ENCODE results near the gene MARCHF2.
"Not testable (repeated sequence)": the region's sequence is repeated elsewhere in the genome, so short reads cannot be mapped to it uniquely, and the experiment has no call there.

Gene MARCHF2

DNA sequence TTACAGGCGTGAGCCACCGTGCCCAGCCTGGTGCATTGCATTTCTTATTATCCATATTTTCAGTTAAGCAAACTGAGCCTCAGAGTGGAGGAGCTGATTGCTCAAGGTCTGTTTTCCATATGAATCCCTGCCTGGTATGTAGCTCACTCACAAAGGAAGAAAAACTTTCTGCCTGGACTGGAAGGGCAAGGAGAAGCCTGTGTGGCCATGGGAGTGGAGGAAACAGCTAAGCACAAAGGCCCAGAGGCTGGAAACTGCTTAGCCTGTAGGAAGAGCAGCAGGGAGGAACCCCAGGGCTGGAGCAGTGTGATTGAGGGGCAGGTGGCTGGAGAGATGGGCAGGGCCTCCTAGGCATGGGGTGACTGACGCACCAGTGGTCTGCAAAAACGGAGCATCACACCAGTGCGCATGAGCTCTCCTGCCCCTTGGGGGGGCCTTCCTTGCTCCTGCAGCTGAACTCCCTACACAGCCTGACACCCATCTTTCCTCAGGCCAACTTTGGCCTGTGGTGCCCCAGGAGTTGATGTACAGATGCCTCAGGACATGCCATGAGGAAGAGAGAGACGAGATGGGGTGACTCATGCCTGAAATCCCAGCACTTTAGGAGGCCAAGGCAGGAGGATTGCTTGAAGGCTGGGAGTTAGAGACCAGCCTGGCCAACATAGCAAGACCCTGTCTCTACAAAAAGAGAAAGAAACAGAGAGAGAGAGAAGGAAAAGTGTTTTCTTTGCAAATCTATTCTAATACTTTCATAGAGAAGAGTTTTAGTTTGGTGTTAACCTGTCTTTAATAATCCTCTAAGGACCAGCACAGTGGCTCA is 28.8 kb downstream of the MARCHF2 start:
- TF ChIP-seq EZH2phosphoT487 (IDR thresholded peaks at IDR 0.05; ENCODE audit: low read depth), result no peak
- TF ChIP-seq, protein P1, sequence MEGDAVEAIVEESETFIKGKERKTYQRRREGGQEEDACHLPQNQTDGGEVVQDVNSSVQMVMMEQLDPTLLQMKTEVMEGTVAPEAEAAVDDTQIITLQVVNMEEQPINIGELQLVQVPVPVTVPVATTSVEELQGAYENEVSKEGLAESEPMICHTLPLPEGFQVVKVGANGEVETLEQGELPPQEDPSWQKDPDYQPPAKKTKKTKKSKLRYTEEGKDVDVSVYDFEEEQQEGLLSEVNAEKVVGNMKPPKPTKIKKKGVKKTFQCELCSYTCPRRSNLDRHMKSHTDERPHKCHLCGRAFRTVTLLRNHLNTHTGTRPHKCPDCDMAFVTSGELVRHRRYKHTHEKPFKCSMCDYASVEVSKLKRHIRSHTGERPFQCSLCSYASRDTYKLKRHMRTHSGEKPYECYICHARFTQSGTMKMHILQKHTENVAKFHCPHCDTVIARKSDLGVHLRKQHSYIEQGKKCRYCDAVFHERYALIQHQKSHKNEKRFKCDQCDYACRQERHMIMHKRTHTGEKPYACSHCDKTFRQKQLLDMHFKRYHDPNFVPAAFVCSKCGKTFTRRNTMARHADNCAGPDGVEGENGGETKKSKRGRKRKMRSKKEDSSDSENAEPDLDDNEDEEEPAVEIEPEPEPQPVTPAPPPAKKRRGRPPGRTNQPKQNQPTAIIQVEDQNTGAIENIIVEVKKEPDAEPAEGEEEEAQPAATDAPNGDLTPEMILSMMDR (IDR thresholded peaks at IDR 0.05; ENCODE audit: low read depth, low read length), result no peak
- Histone ChIP-seq H3K4me3 (ENCODE audit: low read length) (no peak overlapping the region), H4K20me1 (ENCODE audit: insufficient read depth, low read length) (peaks cover 16% of the 10 kb centered on the region), H3K4me1 (ENCODE audit: low read length) (peaks cover 10% of the 10 kb centered on the region), H3K36me3 (replicated peaks; ENCODE audit: low read depth, low read length) (peaks cover 10% of the 10 kb centered on the region), H3K27ac (ENCODE audit: low read length) (no peak overlapping the region), H2AFZ (ENCODE audit: low read depth, low read length) (no peak overlapping the region), H3K79me2 (ENCODE audit: low read length) (peaks cover 22% of the 10 kb centered on the region), H3K4me2 (ENCODE audit: low read length) (no peak overlapping the region), H3K9me3 (ENCODE audit: insufficient read depth, low read length) (no peaks in the 10 kb centered on the region), H3K27me3 (ENCODE audit: low read depth, low read length) (no peaks in the 10 kb centered on the region), H3K9ac (ENCODE audit: low read length) (no peak overlapping the region)

DNA sequence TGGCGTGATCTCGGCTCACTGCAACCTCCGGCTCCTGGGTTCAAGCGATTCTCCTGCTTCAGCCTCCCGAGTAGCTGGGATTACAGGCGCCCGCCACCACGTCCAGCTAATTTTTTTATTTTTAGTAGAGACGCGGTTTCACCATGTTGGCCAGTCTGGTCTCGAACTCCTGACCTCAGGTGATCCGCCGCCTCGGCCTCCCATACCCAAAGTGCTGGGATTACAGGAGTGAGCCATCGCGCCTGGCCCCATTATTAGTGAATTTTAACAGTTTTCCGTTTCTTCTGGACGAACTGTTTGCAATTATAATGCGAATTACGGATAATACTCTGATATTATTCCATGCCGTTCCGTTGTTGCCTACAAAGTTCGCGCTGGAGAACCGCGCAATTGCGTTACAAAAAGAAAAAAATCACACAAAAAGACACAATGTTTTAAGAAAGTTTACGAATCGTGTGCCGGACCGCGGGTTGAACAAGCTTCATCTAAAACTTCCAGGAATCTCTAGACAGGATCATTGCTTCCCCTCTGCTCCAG is 31.1 kb downstream of the MARCHF2 start:
- not testable (repeated sequence) for H3K27me3 ChIP-seq (ENCODE audit: low read depth, low read length); H3K9me3 ChIP-seq (ENCODE audit: insufficient read depth, low read length)
- peak overlapping the region; percentile 97 for H3K4me3 ChIP-seq (ENCODE audit: low read length)
- peak overlapping the region; percentile 98 for H2AFZ ChIP-seq (ENCODE audit: low read depth, low read length)
- H3K79me2 ChIP-seq (ENCODE audit: low read length), result peaks cover 45% of the 10 kb centered on the region
- H3K36me3 ChIP-seq (replicated peaks; ENCODE audit: low read depth, low read length), result peaks cover 20% of the 10 kb centered on the region
- H3K4me2 ChIP-seq (ENCODE audit: low read length), result peak overlapping the region; percentile 78
- peaks cover 32% of the 10 kb centered on the region for H3K4me1 ChIP-seq (ENCODE audit: low read length)
- peak overlapping the region; percentile 41; the same call in 1 of the 2 replicates for H3K27ac ChIP-seq (ENCODE audit: low read length)
- H3K9ac ChIP-seq (ENCODE audit: low read length), result peak overlapping the region; percentile 82
- H4K20me1 ChIP-seq (ENCODE audit: insufficient read depth, low read length), result peaks cover 38% of the 10 kb centered on the region

DNA sequence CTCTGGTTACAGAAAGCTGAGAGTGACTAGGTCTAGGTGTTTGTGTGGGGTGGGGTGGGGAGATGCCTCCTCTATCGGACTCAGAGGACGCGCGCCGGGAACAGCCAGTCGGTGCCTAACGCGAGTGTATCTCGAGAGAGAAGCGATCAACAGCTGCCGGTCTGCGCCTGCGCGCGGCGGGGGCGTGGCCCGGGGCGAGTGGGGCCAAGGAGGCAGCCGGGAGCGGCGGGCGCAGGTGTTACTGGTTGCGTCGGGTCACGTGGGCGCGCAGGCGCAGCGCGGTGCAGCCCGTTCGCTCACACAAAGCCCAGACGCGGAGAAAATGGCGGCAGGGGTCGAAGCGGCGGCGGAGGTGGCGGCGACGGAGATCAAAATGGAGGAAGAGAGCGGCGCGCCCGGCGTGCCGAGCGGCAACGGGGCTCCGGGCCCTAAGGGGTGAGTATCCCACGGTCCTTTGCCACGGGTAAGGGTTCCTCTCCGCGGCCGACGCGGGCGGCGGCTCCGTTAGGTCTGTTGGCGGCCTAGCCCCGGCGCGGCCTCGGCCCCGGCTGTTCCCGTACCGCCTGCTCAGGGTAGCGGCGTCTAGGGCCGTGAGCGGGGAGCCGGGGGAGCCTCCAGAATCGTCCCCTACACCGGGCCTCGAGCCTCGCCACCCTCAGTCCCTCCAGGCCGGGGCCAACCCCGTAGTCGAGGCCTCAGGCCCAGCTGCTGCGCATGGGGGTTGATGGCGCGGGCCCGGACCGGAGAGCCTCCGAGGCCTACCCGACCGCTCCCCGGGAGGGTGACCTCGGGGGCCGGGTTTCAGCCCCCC is 31.8 kb downstream of the MARCHF2 start, which contains the start of gene HNRNPM:
HNRNPM (plus strand) TSS at position 299 of the 811 bp plus-strand sequence; CDS start at position 323, 24 bp downstream.
- peak within 1 kb of the TSS; percentile 98 for H3K9ac ChIP-seq (ENCODE audit: low read length)
- peaks cover 36% of the 10 kb centered on the region for H3K4me1 ChIP-seq (ENCODE audit: low read length)
- H3K4me2 ChIP-seq (ENCODE audit: low read length), result peak within 1 kb of the TSS; percentile 97
- peak within 1 kb of the TSS; percentile 98 for H2AFZ ChIP-seq (ENCODE audit: low read depth, low read length)
- peak within 1 kb of the TSS; percentile 78 for H3K27ac ChIP-seq (ENCODE audit: low read length)
- H3K27me3 ChIP-seq (ENCODE audit: low read depth, low read length), result no peaks in the 10 kb centered on the region
- peaks cover 23% of the 10 kb centered on the region for H3K36me3 ChIP-seq (replicated peaks; ENCODE audit: low read depth, low read length)
- peaks cover 51% of the 10 kb centered on the region for H3K79me2 ChIP-seq (ENCODE audit: low read length)
- peaks cover 44% of the 10 kb centered on the region for H4K20me1 ChIP-seq (ENCODE audit: insufficient read depth, low read length)
- H3K4me3 ChIP-seq (ENCODE audit: low read length), result peak within 1 kb of the TSS; percentile 97
- no peaks in the 10 kb centered on the region for H3K9me3 ChIP-seq (ENCODE audit: insufficient read depth, low read length)
- TF ChIP-seq, protein P1 (IDR thresholded peaks at IDR 0.05; ENCODE audit: low read depth, low read length), result no peak
- TF ChIP-seq EZH2phosphoT487 (IDR thresholded peaks at IDR 0.05; ENCODE audit: low read depth), result no peak

DNA sequence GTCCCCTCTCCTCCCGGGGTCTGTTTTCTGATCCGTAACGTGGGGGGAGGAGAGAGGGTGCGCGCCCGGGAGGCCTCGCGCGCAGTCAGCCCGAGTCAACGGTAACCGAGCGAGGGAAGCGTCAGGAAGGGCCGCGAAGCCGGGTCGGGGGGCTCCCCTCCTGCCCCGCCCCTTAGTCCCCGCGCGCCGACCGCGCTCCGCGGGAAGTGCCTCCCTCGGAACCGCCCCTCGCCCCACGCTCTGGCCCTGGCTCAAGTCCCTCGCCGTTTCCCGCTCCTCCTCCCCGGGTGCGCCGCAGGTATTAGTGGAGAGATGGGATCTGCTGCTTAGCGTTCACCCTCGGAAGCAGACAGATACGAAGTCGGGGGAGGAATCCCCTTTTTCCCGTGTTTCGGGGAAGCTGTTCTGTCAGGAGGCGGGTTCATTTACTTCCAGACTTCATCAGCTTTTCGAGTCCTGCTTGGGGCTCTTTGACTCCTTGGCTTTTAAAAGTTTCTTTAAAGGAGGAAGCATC is 32.4 kb downstream of the MARCHF2 start:
- Histone ChIP-seq H3K27me3 (ENCODE audit: low read depth, low read length) (no peaks in the 10 kb centered on the region), H2AFZ (ENCODE audit: low read depth, low read length) (no peak overlapping the region)
- no peak for TF ChIP-seq EZH2phosphoT487 (IDR thresholded peaks at IDR 0.05; ENCODE audit: low read depth)
- TF ChIP-seq, protein P1 (IDR thresholded peaks at IDR 0.05; ENCODE audit: low read depth, low read length), result no peak

More for the DNA sequence above, 32.4 kb downstream of the MARCHF2 start:
- no peaks in the 10 kb centered on the region for H3K9me3 ChIP-seq (ENCODE audit: insufficient read depth, low read length)
- H3K36me3 ChIP-seq (replicated peaks; ENCODE audit: low read depth, low read length), result peaks cover 27% of the 10 kb centered on the region
- peaks cover 40% of the 10 kb centered on the region for H3K4me1 ChIP-seq (ENCODE audit: low read length)
- H4K20me1 ChIP-seq (ENCODE audit: insufficient read depth, low read length), result peaks cover 50% of the 10 kb centered on the region
- peak overlapping the region; percentile 97 for H3K4me2 ChIP-seq (ENCODE audit: low read length)
- peak overlapping the region; percentile 78 for H3K27ac ChIP-seq (ENCODE audit: low read length)
- peaks cover 58% of the 10 kb centered on the region for H3K79me2 ChIP-seq (ENCODE audit: low read length)
- H3K9ac ChIP-seq (ENCODE audit: low read length), result peak overlapping the region; percentile 98
- H3K4me3 ChIP-seq (ENCODE audit: low read length), result peak overlapping the region; percentile 97

Data from OCI-LY3 (cell line).